ENCODE results near the gene TTBK1.
"Not testable (repeated sequence)": the region's sequence is repeated elsewhere in the genome, so short reads cannot be mapped to it uniquely, and the experiment has no call there.

The TTBK1 gene

GRCh38 chr6:43302126-43302525 is 58.8 kb downstream of the TTBK1 start:
- in situ Hi-C loops (cut with MboI; ENCODE audit: low sequenced_read_pairs), result no loop called here

DNA sequence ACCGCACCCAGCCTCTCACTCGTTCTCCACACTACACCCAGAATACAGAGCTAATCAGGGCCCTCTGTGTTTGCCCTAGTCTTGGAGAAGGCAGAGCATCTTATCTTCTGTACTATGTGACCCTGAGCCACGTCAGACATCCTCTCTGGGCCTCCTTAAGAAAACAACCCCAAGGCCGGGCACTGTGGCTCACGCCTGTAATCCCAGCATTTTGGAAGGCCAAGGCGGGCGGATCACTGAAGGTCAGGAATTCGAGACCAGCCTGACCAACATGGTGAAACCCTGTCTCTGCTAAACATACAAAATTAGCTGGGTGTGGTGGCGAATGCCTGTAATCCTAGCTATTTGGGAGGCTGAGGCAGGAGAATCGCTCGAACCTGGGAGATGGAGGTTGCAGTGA is 59.7 kb downstream of the TTBK1 start:
- in situ Hi-C loops (cut with MboI; ENCODE audit: low sequenced_read_pairs), result not testable (repeated sequence)

DNA sequence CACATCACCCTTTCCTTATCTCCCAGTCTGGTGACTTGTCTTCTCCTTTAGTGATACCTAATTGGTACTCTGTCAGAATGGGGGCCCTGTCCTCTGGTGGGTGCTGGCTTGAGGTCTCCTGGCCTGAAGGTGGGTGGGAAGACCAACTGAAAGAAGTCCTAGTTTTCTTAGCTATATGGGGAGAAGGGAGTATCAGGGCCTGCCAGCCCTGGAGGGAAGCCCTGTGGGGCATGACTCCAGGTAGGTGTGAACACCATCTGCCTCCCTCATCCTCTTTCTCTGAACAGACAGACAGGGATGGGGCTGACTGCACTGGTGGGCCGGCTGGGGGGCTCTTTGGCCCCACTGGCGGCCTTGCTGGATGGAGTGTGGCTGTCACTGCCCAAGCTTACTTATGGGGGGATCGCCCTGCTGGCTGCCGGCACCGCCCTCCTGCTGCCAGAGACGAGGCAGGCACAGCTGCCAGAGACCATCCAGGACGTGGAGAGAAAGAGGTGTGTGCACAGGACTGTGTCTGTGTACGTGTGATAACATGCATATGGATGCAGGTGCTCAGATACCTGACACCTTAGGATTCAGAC is 60.6 kb downstream of the TTBK1 start:
- in situ Hi-C loops (cut with MboI; ENCODE audit: low sequenced_read_pairs), result no loop called here

- in situ Hi-C loops (cut with MboI; ENCODE audit: low sequenced_read_pairs), result no loop called here
Observed at GRCh38 chr6:43304361-43304760, 61.1 kb downstream of the TTBK1 start.

- in situ Hi-C loops (cut with MboI; ENCODE audit: low sequenced_read_pairs), result no loop called here
Observed at GRCh38 chr6:43304882-43305281, 61.6 kb downstream of the TTBK1 start.

DNA sequence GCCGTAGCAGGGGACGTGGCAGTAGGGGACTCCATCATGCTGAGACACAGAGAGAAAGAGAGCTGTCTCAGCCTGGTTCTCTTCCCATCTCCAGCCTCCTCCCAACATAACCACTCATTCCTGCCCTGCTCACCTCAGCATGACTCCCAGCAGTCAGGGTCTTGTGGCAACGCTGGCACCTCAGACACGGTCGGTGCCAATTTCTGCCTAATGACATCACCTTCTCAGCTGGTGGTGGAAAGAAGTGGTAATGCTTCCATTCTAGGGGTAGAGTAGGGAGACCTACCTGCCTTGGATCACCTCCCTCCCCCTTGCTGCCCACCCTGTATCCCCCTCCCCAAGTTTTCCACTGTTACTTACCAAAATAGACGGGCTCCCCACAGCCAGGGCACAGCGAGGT is 62.8 kb downstream of the TTBK1 start:
- in situ Hi-C loops (cut with MboI; ENCODE audit: low sequenced_read_pairs), result no loop called here

DNA sequence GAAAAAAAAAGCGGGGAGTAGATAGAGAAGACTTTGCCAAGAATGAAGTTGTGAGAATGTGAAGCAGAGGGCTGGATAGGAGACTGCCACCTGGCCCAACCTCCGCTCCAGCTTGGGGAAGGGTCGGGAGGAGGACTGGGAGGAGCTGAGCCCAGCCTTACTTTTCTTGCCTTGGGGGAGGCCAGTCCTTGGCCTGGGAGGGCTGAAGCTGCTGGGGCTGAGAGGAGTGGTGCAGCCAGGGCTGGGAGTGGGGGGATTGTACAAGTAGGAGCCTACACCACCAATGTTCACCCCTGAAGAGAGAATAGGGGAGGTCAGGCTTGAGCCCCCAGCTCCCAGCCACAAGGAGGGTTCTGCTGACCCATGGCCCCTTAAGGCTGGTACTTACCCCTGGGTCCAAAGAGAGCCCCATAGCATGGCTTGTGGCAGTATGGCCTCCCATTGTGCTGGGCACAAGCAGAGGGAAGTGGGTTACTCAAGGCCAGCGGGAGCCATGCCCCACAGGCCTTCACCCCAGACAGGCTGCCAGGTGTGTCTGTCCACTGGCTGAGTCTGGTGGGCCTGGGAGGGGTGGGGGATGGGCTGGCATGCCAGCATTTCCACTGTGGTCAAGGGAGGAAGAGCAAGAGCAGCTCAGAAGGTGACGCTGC is 64.3 kb downstream of the TTBK1 start:
- in situ Hi-C loops (cut with MboI; ENCODE audit: low sequenced_read_pairs), result no loop called here

DNA sequence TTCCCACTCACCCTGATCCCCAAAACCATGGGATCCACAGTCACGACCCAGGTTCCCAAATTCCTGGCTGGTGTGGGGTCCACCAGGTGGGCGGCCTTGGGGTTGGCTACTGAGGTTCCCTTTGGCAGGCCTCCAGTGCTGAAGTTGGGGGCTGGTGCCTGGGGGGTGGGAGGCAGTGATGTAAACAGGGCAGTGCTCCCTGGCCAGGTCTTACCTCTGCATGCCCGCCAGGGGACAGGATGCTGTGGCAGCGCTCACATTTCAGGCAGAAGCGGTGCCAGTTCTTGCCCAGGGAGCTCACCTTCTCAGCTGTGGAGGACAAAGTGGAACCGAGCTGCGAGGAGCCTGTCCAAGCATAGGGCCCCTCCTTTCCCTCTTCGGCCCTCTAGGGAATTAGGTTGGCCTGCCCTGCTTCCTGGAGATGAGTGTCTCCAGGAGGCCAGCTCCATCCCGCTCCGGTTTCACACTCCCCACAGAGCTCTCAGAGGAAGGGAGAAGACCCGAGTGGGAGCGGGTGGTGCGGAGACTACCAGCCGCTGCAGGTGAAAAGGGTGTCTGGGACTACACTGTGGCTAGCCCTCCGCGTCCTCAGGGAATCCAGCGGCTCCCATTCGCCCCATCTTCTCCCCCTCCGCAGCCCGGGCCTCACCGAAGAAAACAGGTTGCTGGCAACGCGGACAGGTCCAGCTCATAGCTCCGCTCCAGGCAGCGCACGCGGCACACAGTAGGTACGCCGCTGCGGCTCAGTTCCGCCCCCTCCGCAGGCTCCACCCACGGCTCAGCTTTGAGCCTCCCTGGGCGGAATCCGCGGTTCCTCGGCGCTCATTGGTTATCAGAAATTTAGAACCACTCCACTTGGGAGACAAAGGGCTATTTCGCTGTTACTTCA is 65.1 kb downstream of the TTBK1 start, which contains the start of gene CRIP3:
CRIP3 (minus strand) TSS at position 726 of the 889 bp plus-strand sequence; CDS start at position 692, 34 bp downstream.
- in situ Hi-C loops (cut with MboI; ENCODE audit: low sequenced_read_pairs), result no loop called here

DNA sequence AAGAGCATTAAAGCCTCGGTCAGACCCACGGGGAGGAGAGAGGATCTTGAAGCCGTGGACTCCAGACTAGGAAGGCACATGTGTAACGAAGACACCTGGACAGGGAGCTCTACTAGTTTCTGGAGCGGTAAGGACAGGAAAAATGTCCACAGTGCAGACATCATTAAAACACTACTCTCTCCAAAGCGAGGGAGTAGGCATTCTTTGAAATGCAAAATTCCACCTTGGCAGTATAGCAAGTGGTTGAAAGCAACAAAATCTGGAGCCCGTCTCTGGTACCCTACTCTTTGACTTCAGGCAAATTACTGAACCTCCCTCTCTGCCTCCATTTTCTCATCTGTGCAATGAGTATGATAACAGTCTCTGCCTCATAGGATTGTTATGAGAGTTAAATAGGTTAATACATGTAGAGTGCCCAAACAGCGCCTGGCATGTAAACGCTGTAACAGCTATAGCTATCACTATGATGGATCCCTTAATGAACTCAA is 65.8 kb downstream of the TTBK1 start:
- in situ Hi-C loops (cut with MboI; ENCODE audit: low sequenced_read_pairs), result no loop called here

- in situ Hi-C loops (cut with MboI; ENCODE audit: low sequenced_read_pairs), result no loop called here
Observed at GRCh38 chr6:43310134-43310533, 66.9 kb downstream of the TTBK1 start.

DNA sequence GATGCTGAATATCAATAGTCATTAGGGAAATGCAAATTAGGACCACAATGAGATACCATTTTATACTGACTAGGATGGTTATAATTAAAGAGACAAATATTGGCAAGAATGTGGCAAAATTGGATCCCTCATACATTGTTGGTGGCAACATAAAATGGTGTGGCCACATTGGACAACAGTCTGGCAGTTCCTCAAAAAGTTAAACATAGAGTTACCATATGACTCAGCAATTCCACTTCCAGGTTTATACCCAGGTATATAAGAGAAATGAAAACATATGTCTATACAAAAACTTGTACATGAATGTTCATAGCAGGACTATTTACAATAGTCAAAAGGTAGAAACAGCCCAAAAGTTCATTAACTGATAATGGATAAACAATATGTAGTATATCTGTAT is 67.3 kb downstream of the TTBK1 start:
- in situ Hi-C loops (cut with MboI; ENCODE audit: low sequenced_read_pairs), result no loop called here

DNA sequence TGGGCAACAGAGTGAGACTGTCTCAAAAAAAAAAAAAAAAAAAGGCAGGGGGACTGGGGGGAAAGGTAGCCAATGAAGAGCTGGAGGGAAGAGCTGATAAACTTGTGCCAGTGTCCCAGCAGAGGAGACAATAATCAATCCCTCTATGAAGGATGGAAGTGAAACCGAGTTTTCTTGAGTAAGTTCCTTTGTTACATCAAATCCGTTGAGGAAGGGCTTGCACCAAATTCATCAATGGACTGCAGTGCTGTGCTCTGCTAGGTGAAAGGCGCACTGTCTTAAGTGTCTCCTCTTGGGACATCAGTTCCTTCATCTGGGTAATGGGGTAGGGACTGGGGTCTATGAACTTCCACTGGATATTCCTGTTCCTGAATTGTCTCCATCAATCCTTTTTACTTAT is 68.4 kb downstream of the TTBK1 start:
- in situ Hi-C loops (cut with MboI; ENCODE audit: low sequenced_read_pairs), result no loop called here

DNA sequence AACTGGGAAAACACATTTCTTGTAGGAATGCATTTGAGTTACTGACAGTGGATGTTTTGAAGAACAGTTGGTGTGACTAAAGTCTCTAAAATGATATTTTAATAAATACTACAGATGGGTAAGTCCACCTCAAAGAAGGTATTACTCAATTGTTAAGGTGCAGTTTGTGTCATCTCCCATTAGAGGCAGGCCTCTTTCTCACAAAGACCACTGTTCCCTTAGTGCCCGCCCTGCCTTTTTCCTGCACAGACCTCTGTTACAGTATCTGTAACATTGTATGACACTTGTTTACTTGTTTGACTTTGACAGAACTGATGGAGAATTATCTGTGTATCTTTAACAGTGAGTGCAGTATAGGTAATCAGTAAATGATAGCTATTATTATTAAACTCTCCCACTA is 70.5 kb downstream of the TTBK1 start:
- in situ Hi-C loops (cut with MboI; ENCODE audit: low sequenced_read_pairs), result no loop called here

DNA sequence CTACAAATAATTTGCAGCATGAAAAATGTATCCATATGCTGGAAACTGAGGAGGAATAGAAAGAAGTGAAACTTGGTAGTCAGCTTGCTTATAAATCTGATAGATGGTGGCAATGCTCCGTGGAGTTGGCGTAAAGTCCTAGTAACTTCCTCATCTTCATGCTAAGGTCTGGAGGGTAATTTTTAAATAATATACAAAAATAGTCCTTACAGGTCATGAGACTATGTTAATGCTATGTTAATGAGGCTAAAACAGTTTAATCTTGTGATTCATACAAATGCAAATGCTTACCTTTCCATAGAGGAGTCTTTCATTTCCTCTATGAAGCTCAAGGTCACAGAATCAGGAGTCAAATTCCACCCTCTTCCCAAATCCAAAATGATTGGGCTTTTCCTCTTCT is 74.7 kb downstream of the TTBK1 start:
- in situ Hi-C loops (cut with MboI; ENCODE audit: low sequenced_read_pairs), result no loop called here

DNA sequence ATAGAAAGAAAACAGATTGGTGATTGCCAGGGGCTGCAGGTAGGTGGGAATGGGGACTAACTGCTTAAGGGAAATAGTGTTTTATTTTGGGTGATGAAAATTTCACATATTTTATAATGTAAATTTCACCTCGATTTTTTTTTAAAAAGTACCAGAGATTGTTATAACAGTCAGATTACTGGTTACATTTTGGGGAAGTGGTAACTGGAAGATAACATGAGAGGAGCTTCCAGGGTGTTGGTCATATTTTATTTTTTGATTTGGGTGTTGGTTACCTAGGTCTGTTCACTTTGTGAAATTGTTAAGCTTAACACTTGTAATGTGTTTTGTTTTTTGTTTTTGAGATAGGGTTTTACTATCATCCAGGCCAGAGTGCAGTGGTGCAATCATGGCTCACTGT is 82.6 kb downstream of the TTBK1 start:
- in situ Hi-C loops (cut with MboI; ENCODE audit: low sequenced_read_pairs), result no loop called here

DNA sequence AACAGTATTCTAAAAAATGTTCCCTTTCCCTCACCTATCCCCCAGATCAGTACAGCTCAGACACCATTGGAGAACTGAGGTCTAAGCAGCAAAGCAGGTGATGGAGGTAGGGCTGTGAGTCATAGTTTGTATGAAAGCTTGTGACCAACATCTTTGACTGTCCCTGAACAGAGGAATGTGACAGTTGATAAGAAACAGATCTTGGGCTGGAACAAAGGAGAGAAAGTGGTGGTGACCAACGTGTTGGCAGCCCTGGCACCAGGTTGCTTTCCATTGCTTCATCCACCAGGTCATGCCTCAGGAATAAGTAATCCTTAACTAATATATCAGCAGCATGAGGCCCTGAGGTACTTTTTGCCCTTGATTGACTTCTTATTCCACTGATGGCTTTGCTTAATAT is 85.2 kb downstream of the TTBK1 start:
- in situ Hi-C loops (cut with MboI; ENCODE audit: low sequenced_read_pairs), result no loop called here

DNA sequence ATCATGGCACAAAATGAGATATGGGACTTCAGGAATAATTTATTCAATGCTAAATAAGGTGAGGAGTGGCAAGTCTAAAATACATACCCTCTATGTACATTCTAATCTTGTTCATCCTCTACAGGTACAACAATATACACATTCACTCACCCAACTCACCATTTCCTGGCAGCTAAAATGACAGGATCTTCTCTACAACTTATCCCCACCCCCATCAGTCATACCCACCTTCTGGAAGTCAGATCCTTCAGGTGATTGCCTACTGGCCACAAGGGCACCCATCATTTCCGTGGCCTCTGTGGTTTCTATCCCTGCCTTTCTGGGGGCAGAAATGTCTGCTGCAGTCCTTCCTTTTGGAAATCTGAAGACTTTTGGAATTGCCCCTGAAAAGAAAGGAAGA is 88.2 kb downstream of the TTBK1 start:
- in situ Hi-C loops (cut with MboI; ENCODE audit: low sequenced_read_pairs), result no loop called here

DNA sequence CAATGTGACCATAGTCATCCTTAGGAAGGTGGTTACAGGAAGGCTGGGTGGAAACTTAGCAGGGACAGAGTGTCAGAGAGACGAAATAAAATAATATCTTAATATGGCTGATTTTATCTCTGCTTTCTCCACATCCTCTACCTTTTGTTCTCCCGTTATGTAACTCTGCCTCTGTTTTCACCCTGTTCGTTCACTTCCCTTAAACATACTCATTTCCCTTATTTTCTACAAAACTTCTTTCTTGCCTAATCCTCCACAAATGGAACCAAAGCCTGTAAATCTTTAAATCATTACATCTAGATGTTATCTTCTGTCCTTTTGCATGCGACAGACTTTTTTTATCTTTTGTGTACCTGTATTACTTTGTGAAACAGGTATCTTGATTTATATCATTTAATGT is 88.6 kb downstream of the TTBK1 start:
- in situ Hi-C loops (cut with MboI; ENCODE audit: low sequenced_read_pairs), result no loop called here

DNA sequence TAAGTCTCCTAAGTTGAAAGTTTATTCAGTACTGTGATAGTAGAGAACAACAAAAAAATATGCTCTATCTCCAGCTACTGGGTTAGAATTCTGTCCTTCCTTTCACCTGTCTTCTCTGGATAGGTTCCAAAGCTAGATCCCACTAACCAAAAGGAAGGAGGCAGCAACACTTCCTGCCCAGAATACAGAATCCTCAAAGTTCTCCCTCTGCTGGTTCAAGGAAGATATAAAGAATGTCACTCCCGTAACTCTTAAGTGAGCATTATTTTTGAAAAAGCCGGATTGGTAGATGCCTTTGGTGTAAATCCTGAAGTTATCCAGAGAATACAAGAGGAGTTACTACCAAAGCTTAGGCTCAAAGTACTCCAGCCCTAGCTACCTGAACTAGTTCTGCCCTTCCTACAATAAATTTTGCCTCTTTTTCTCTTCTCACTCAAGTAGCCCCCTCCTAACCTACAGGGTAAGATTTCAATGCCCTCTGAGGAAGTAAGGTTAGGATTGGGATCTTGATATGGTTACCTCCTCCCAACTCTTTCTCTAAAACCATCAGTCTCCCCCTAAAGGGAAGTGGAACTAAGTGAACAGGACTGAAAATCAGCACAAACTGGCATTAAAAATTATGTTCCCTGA is 91.3 kb downstream of the TTBK1 start:
- in situ Hi-C loops (cut with MboI; ENCODE audit: low sequenced_read_pairs), result no loop called here

DNA sequence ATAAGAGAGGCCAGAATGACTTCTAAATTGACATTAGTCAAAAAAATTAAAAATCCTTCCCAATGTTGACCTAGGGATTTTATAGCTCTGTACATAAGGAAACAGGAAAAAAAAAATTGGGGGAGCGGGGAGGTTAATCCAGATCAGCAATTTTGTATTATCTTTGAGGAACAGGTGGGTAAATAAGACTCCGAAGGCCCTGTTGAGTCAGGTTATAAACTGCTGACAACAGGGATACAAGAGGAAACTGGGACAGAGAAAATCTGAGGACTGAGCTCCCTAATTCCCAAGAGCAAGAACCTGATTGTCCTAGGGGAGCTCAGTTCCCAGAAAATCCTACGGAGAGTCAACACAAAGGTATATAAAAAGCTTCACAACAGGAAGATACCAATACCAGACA is 92.2 kb downstream of the TTBK1 start:
- in situ Hi-C loops (cut with MboI; ENCODE audit: low sequenced_read_pairs), result no loop called here

DNA sequence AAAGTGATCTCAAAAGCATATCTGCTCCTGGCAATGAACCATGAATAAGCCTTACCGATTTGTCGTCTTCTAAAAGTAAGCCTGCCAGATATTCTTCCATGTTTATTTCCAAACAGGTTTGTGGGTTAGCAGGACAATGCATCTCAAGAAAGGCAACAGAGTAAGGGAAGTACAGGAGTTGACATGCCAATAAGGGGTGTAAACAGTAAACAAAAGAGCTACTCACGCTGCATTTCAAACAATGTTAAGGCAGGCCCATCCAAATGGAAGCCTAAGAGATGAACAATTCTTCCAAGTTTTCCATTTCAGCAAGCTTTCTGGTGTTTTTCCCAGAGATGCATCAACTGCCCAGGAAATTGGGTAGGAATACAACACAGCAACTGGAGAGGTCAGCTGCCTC is 93.1 kb downstream of the TTBK1 start:
- in situ Hi-C loops (cut with MboI; ENCODE audit: low sequenced_read_pairs), result no loop called here

All from hTERT RPE-1 (cell line).